Measurements from ENCODE around the gene FBXO11. TPM values are rescaled to one million over a fixed set of nuclear protein-coding genes. Genes with fewer than 3 reads are reported as not detected.

The FBXO11 gene
- total RNA-seq, 1 experiment from 2014 or later = 43.8 TPM

GRCh38 chr2:47783486-47784351 lies 122.6 kb downstream of the FBXO11 start (continued):
- TF ChIP-seq USF2 (CRISPR knock-in tag; IDR thresholded peaks at IDR 0.05) (no peak), PRDM15 (CRISPR knock-in tag; IDR thresholded peaks at IDR 0.05) (no peak)

GRCh38 chr2:47782671-47783485 lies 123.4 kb downstream of the FBXO11 start, which contains the start of gene MSH6:
TSS of gene MSH6 (plus strand) at chr2:47783145. CDS start at chr2:47783234, 89 bp downstream.
- Mint-ChIP-seq H3K4me1 (peaks cover 28% of the 10 kb centered on the region), H3K36me3 (peaks cover 11% of the 10 kb centered on the region), H3K9me3 (no peaks in the 10 kb centered on the region), H3K27ac (peak within 1 kb of the TSS; percentile 84), H3K27me3 (ENCODE audit: low read depth) (peaks cover 3% of the 10 kb centered on the region; the same call in 1 of the 2 replicates), H3K4me3 (peak within 1 kb of the TSS; percentile 84)
- CTCF ChIA-PET = interaction anchor here (0.6 to 2.3 kb wide), 11 partner anchors 10 to 450 kb away, joined by 3 to 16 read pairs (median 4); partner anchors contain the start of gene MSH2
- DNase-seq (ENCODE audit: low spot score) (peak; percentile 86), ATAC-seq (peak; percentile 76)
- POLR2A ChIA-PET = interaction anchor here (0.7 to 1.5 kb wide), 4 partner anchors 15 to 298 kb away, joined by 3 to 5 read pairs (median 3); no protein-coding TSS in a partner anchor
- TF ChIP-seq ESRRA (CRISPR knock-in tag; IDR thresholded peaks at IDR 0.05; ENCODE audit: borderline replicate concordance) (peak; percentile 86; the same call in 1 of the 2 replicates), NFYB (CRISPR knock-in tag; conservative IDR thresholded peaks at IDR 0.05; ENCODE audit: low read depth) (0 out of 2 replicates have a peak, but pooled peaks have one; percentile 19), PREB (CRISPR knock-in tag; IDR thresholded peaks at IDR 0.05; ENCODE audit: borderline replicate concordance) (0 out of 2 replicates have a peak, but pooled peaks have one; percentile 26), ARID4B (CRISPR knock-in tag; IDR thresholded peaks at IDR 0.05; ENCODE audit: borderline replicate concordance) (peak; percentile 94), TP53 (CRISPR knock-in tag; IDR thresholded peaks at IDR 0.05) (peak; percentile 63; the same call in 1 of the 2 replicates), HMGXB4 (CRISPR knock-in tag; IDR thresholded peaks at IDR 0.05) (peak; percentile 32; the same call in 1 of the 2 replicates), ZNF219 (CRISPR knock-in tag; IDR thresholded peaks at IDR 0.05; ENCODE audit: borderline replicate concordance) (peak; percentile 6; the same call in 1 of the 2 replicates), IRF1 (CRISPR knock-in tag; IDR thresholded peaks at IDR 0.05) (peak; percentile 81; the same call in 1 of the 2 replicates), OVOL2 (CRISPR knock-in tag; IDR thresholded peaks at IDR 0.05; ENCODE audit: borderline replicate concordance) (no peak), NFATC4 (CRISPR knock-in tag; IDR thresholded peaks at IDR 0.05) (no peak), SP1 (CRISPR knock-in tag; conservative IDR thresholded peaks at IDR 0.05) (peak; percentile 94), CREM (CRISPR knock-in tag; IDR thresholded peaks at IDR 0.05) (peak; percentile 57; the same call in 1 of the 2 replicates), ETV6 (CRISPR knock-in tag; IDR thresholded peaks at IDR 0.05) (peak; percentile 74; the same call in 1 of the 2 replicates), MYBL2 (CRISPR knock-in tag; IDR thresholded peaks at IDR 0.05) (peak; percentile 71; the same call in 1 of the 2 replicates), FOXK1 (CRISPR knock-in tag; IDR thresholded peaks at IDR 0.05) (no peak; the same call in 1 of the 2 replicates), E2F5 (CRISPR knock-in tag; IDR thresholded peaks at IDR 0.05) (peak; percentile 99)
